ENCODE measurements around the gene PPP1R14C. TPM values are rescaled to one million over a fixed set of nuclear protein-coding genes. Genes with fewer than 3 reads are reported as not detected.

PPP1R14C gene
- total and polyA plus RNA-seq, 2 experiments from 2014 or later: 1.1 to 1.4 TPM

DNA sequence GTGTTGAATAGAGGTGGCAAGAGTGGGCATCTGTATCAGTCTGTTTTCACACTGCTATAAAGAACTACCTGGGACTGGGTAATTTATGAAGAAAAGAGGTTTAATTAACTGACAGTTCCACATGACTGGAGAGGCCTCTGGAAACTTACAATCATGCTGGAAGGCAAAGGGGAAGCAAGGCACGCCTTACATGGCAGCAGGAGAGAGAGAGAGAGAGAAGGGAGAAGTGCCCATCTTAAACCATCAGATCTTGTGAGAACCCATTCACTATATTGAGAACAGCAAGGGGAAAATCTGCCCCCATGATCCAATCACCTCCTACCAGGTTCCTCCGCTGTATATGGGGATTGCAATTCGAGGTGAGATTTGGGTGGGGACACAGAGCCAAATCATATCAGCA, 18.6 kb upstream of the PPP1R14C start:
- ATAC-seq (no peak), DNase-seq (ENCODE audit: low spot score) (no peak)
- Histone ChIP-seq H3K4me1 (ENCODE audit: insufficient read depth) (no peaks in the 10 kb centered on the region), H3F3A (replicated peaks; ENCODE audit: low read depth) (no peaks in the 10 kb centered on the region), H2AFZ (no peak overlapping the region), H3K79me2 (replicated peaks; ENCODE audit: insufficient read depth) (no peaks in the 10 kb centered on the region), H3K27me3 (ENCODE audit: insufficient read depth) (no peaks in the 10 kb centered on the region), H3K4me3 (no peak overlapping the region), H4K20me1 (replicated peaks; ENCODE audit: insufficient read depth) (no peaks in the 10 kb centered on the region), H3K27ac (ENCODE audit: low read depth) (no peak overlapping the region), H3K4me2 (no peak overlapping the region), H3K9me2 (ENCODE audit: insufficient read depth) (no peaks in the 10 kb centered on the region), H3K36me3 (ENCODE audit: insufficient read depth) (no peaks in the 10 kb centered on the region)
- Mint-ChIP-seq H3K4me3 (no peak overlapping the region), H3K36me3 (ENCODE audit: low read depth) (no peaks in the 10 kb centered on the region), H3K27ac (no peak overlapping the region), H3K4me1 (peaks cover 8% of the 10 kb centered on the region; the same call in 2 of the 3 replicates), H3K27me3 (ENCODE audit: insufficient read depth, low read depth, poor library complexity) (peaks cover 1% of the 10 kb centered on the region), H3K9me3 (no peaks in the 10 kb centered on the region)
- no peak for TF ChIP-seq ZNF331 (CRISPR knock-in tag; IDR thresholded peaks at IDR 0.05; ENCODE audit: low read depth)
- TF ChIP-seq POLR2AphosphoS5 (IDR thresholded peaks at IDR 0.05; ENCODE audit: low read depth): no peak
- TF ChIP-seq, protein P1, sequence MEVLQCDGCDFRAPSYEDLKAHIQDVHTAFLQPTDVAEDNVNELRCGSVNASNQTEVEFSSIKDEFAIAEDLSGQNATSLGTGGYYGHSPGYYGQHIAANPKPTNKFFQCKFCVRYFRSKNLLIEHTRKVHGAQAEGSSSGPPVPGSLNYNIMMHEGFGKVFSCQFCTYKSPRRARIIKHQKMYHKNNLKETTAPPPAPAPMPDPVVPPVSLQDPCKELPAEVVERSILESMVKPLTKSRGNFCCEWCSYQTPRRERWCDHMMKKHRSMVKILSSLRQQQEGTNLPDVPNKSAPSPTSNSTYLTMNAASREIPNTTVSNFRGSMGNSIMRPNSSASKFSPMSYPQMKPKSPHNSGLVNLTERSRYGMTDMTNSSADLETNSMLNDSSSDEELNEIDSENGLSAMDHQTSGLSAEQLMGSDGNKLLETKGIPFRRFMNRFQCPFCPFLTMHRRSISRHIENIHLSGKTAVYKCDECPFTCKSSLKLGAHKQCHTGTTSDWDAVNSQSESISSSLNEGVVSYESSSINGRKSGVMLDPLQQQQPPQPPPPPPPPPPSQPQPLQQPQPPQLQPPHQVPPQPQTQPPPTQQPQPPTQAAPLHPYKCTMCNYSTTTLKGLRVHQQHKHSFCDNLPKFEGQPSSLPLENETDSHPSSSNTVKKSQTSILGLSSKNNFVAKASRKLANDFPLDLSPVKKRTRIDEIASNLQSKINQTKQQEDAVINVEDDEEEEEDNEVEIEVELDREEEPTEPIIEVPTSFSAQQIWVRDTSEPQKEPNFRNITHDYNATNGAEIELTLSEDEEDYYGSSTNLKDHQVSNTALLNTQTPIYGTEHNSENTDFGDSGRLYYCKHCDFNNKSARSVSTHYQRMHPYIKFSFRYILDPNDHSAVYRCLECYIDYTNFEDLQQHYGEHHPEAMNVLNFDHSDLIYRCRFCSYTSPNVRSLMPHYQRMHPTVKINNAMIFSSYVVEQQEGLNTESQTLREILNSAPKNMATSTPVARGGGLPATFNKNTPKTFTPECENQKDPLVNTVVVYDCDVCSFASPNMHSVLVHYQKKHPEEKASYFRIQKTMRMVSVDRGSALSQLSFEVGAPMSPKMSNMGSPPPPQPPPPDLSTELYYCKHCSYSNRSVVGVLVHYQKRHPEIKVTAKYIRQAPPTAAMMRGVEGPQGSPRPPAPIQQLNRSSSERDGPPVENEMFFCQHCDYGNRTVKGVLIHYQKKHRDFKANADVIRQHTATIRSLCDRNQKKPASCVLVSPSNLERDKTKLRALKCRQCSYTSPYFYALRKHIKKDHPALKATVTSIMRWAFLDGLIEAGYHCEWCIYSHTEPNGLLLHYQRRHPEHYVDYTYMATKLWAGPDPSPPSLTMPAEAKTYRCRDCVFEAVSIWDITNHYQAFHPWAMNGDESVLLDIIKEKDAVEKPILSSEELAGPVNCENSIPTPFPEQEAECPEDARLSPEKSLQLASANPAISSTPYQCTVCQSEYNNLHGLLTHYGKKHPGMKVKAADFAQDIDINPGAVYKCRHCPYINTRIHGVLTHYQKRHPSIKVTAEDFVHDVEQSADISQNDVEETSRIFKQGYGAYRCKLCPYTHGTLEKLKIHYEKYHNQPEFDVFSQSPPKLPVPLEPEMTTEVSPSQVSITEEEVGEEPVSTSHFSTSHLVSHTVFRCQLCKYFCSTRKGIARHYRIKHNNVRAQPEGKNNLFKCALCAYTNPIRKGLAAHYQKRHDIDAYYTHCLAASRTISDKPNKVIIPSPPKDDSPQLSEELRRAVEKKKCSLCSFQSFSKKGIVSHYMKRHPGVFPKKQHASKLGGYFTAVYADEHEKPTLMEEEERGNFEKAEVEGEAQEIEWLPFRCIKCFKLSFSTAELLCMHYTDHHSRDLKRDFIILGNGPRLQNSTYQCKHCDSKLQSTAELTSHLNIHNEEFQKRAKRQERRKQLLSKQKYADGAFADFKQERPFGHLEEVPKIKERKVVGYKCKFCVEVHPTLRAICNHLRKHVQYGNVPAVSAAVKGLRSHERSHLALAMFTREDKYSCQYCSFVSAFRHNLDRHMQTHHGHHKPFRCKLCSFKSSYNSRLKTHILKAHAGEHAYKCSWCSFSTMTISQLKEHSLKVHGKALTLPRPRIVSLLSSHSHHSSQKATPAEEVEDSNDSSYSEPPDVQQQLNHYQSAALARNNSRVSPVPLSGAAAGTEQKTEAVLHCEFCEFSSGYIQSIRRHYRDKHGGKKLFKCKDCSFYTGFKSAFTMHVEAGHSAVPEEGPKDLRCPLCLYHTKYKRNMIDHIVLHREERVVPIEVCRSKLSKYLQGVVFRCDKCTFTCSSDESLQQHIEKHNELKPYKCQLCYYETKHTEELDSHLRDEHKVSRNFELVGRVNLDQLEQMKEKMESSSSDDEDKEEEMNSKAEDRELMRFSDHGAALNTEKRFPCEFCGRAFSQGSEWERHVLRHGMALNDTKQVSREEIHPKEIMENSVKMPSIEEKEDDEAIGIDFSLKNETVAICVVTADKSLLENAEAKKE (CRISPR knock-in tag; IDR thresholded peaks at IDR 0.05): no peak
- TF ChIP-seq EZH2phosphoT487 (IDR thresholded peaks at IDR 0.05; ENCODE audit: unreplicated experiment): no peak
- TF ChIP-seq EZH2 (IDR thresholded peaks at IDR 0.05; ENCODE audit: low read depth, unreplicated experiment): no peak
- TF ChIP-seq, protein P2, sequence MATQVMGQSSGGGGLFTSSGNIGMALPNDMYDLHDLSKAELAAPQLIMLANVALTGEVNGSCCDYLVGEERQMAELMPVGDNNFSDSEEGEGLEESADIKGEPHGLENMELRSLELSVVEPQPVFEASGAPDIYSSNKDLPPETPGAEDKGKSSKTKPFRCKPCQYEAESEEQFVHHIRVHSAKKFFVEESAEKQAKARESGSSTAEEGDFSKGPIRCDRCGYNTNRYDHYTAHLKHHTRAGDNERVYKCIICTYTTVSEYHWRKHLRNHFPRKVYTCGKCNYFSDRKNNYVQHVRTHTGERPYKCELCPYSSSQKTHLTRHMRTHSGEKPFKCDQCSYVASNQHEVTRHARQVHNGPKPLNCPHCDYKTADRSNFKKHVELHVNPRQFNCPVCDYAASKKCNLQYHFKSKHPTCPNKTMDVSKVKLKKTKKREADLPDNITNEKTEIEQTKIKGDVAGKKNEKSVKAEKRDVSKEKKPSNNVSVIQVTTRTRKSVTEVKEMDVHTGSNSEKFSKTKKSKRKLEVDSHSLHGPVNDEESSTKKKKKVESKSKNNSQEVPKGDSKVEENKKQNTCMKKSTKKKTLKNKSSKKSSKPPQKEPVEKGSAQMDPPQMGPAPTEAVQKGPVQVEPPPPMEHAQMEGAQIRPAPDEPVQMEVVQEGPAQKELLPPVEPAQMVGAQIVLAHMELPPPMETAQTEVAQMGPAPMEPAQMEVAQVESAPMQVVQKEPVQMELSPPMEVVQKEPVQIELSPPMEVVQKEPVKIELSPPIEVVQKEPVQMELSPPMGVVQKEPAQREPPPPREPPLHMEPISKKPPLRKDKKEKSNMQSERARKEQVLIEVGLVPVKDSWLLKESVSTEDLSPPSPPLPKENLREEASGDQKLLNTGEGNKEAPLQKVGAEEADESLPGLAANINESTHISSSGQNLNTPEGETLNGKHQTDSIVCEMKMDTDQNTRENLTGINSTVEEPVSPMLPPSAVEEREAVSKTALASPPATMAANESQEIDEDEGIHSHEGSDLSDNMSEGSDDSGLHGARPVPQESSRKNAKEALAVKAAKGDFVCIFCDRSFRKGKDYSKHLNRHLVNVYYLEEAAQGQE (IDR thresholded peaks at IDR 0.05; ENCODE audit: unreplicated experiment): no peak
- TF ChIP-seq, protein P3, sequence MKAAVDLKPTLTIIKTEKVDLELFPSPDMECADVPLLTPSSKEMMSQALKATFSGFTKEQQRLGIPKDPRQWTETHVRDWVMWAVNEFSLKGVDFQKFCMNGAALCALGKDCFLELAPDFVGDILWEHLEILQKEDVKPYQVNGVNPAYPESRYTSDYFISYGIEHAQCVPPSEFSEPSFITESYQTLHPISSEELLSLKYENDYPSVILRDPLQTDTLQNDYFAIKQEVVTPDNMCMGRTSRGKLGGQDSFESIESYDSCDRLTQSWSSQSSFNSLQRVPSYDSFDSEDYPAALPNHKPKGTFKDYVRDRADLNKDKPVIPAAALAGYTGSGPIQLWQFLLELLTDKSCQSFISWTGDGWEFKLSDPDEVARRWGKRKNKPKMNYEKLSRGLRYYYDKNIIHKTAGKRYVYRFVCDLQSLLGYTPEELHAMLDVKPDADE (IDR thresholded peaks at IDR 0.05): no peak
- TF ChIP-seq JUNB (IDR thresholded peaks at IDR 0.05; ENCODE audit: unreplicated experiment): no peak
- no peak for TF ChIP-seq NANOG (IDR thresholded peaks at IDR 0.05; ENCODE audit: borderline replicate concordance)
- TF ChIP-seq STAT1 (IDR thresholded peaks at IDR 0.05; ENCODE audit: unreplicated experiment): no peak
- TF ChIP-seq, protein P4, sequence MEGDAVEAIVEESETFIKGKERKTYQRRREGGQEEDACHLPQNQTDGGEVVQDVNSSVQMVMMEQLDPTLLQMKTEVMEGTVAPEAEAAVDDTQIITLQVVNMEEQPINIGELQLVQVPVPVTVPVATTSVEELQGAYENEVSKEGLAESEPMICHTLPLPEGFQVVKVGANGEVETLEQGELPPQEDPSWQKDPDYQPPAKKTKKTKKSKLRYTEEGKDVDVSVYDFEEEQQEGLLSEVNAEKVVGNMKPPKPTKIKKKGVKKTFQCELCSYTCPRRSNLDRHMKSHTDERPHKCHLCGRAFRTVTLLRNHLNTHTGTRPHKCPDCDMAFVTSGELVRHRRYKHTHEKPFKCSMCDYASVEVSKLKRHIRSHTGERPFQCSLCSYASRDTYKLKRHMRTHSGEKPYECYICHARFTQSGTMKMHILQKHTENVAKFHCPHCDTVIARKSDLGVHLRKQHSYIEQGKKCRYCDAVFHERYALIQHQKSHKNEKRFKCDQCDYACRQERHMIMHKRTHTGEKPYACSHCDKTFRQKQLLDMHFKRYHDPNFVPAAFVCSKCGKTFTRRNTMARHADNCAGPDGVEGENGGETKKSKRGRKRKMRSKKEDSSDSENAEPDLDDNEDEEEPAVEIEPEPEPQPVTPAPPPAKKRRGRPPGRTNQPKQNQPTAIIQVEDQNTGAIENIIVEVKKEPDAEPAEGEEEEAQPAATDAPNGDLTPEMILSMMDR (conservative IDR thresholded peaks at IDR 0.05; ENCODE audit: low read depth in 2 of 2): no peak
- TF ChIP-seq CREB1 (CRISPR knock-in tag; IDR thresholded peaks at IDR 0.05; ENCODE audit: low read depth): no peak
- TF ChIP-seq ZNF114 (CRISPR knock-in tag; IDR thresholded peaks at IDR 0.05): no peak
